HG02840 (cell line): ENCODE results near the gene TNNT1.

Experiments used
- ATAC-seq: cut with Tn5 transposase; IDR thresholded peaks from one replicate; pipeline ENCODE4 v1.9.1; 2021; ENCODE audit warnings: mild to moderate bottlenecking, moderate library complexity, moderate number of reproducible peaks; ENCODE audit not compliant: unreplicated experiment, low FRiP score

Gene TNNT1

GRCh38 chr19:55146078-55146704 is 2.8 kb downstream of the TNNT1 start:
- no peak for ATAC-seq

DNA sequence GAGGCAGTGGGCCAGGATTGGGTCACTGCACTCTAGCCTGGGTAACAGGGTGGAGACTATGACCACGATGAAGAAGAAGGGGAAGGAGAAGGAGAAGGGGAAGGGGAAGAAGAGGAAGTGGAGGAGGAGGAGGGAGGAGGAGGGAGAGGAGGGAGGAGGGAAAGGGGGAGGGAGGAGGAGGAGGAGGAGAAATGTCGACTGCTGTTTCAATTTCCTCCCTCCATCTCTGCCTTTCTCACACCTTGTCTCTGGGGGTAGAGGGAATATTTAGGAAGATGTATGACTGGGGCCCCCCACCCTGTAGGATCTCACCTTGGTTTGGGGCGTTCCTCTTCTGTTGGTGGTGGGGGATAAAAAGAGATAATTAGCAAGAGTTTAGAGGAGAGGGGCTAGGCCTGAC is 3.8 kb downstream of the TNNT1 start:
- ATAC-seq, result no peak

DNA sequence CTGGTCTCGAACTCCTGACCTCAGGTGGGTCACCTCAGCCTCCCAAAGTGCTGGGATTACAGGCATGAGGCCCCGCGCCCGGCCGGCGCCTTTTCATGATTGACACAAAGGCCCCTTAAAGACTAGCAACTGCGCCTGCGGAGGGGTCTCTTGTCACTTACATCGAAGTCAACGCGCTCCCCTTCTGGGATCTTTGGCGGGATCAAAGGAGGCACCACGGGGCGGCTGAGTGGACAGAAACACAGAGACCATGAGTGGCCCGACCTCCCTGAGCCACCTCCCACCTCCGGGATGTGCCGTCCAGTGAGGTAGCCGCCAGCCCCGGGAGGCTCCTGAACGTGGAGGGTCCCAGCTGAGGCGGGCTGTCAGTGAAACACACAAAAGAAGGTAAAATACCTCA is 7.3 kb downstream of the TNNT1 start:
- no peak for ATAC-seq

DNA sequence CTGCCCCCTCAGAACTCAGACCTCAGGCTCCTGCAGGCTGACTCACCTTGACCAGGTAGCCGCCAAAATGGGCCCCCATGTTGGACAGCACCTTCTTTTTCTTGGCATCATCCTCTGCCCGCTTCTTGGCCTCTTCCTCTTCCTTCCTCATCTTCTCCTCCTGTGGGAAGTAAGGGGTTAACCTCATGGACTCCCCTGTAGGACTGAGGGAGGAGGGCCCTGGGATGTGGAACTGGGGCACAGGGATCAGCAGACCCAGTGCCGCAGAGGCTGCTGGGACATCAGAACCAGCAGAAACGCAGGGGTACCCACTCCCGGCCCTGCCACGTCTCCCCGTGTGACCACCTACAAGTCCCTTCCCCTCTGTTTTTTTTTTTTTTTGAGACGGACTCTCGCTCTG is 11.1 kb downstream of the TNNT1 start:
- no peak for ATAC-seq

- ATAC-seq, result no peak
Observed at GRCh38 chr19:55136399-55137102, 12.5 kb downstream of the TNNT1 start.

GRCh38 chr19:55134736-55135135 is 14.3 kb downstream of the TNNT1 start:
- no peak for ATAC-seq

DNA sequence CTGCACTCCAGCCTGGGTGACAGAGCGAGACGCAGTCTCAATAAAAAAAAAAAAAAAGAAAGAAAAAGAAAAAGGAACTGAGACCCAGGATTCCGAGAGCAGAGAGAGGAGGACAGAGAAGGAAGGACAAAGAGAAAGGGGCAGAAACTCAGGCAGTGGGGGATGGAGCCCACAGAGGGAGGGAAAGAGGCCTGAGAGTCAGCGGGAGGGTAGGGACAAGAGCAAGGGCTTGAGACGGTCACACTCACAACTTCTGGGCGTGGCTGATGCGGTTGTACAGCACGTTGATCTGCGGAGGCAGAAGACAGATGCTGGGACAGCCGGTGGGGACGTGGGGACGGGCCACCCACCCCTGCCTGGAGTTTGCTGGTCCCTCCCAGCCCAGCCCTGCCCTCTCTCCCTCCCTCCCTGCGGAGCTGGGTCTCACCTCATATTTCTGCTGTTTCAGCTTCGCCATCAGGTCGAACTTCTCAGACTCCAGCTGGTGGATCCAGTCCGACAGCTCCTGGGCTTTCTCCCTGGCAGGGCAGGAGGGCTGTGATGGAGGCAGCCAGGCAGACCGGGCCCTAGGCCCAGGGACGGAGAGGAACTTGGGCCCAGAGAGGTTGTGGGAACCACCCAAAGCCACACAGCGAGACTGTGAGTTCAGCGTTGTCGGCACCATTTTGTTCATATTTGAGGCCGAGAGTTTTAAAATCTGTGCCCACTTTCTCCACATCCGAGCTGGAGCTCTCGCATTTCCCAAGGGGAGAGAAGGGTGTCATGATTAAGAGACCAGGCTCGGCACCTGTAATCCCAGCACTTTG is 15.2 kb downstream of the TNNT1 start:
- no peak for ATAC-seq

- no peak for ATAC-seq
Observed at GRCh38 chr19:55132453-55133129, 16.4 kb downstream of the TNNT1 start.

DNA sequence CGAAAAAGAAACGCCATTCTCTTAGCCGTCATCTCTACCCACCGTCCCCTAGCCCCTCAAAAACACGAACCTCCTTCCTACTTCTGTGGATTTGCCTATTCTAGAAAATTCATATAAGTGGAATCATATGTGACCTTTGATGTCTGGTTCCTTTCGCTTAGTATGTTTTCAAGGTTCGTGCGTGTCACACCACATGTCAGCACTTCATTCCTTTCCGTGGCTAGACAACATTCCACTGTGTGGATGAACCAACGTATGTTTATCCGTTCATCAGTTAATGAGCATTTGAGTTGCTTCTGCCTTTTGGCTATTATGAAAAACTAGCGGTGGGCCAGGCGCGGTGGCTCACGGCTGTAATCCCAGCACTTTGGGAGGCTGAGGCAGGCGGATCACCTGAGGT is 17.6 kb downstream of the TNNT1 start:
- ATAC-seq, result no peak

DNA sequence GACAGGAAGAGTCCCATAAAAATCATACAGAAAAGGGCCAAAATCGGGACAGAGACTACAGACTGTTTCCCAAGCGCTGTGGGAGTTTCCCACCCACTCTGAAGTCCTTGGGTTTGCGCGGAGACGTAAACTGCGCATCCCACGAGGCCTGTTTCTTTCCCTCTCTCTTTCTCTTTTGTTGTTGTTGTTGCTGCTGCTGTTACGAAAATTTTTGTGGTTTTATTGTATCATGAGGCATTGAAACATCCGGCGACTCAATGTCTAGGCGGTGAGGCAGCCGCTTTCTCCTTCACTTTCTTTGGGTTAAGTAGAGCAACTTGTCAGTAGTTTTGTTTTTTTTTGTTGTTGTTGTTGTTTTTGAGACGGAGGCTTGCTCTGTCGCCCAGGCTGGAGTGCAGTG is 30.0 kb downstream of the TNNT1 start:
- ATAC-seq, result no peak

GRCh38 chr19:55118401-55118991 is 30.5 kb downstream of the TNNT1 start:
- ATAC-seq, result no peak

- peak; percentile 78 for ATAC-seq
Observed at GRCh38 chr19:55117663-55118391, 31.2 kb downstream of the TNNT1 start.

GRCh38 chr19:55116859-55117662 is 31.9 kb downstream of the TNNT1 start, which contains the start of gene PPP1R12C:
Gene PPP1R12C (minus strand): TSS chr19:55117637. CDS start chr19:55117543, 94 bp downstream.
- peak; percentile 2 for ATAC-seq

- no peak for ATAC-seq
Observed at GRCh38 chr19:55116232-55116858, 32.7 kb downstream of the TNNT1 start.

DNA sequence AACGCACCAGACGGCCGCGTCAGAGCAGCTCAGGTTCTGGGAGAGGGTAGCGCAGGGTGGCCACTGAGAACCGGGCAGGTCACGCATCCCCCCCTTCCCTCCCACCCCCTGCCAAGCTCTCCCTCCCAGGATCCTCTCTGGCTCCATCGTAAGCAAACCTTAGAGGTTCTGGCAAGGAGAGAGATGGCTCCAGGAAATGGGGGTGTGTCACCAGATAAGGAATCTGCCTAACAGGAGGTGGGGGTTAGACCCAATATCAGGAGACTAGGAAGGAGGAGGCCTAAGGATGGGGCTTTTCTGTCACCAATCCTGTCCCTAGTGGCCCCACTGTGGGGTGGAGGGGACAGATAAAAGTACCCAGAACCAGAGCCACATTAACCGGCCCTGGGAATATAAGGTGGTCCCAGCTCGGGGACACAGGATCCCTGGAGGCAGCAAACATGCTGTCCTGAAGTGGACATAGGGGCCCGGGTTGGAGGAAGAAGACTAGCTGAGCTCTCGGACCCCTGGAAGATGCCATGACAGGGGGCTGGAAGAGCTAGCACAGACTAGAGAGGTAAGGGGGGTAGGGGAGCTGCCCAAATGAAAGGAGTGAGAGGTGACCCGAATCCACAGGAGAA is 33.5 kb downstream of the TNNT1 start:
- no peak for ATAC-seq

- no peak for ATAC-seq
Observed at GRCh38 chr19:55114566-55115145, 34.4 kb downstream of the TNNT1 start.

DNA sequence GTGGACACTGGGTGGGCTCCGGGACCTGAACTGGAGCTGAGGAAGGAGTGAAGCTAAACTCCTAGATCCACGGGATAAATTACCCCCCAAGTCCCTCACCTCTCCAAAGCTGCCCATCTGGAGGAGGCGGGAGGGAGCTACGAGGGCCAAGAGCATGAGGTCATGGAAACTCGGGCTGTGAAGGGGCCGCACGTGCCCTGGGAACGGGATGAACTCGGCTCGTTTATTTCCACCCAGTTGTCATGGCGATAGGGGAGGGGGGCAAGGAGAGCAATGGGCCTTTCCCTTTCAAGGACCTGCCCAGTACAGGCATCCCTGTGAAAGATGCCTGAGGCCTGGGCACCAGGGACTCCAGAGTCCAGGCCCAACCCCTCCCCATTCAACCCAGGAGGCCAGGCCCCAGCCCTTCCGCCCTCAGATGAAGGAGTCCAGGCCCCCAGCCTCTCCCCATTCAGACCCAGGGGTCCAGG is 35.4 kb downstream of the TNNT1 start:
- ATAC-seq, result no peak
